ENCODE results near the gene CASP2. TPM values are rescaled to one million over a fixed set of nuclear protein-coding genes. Genes with fewer than 3 reads are reported as not detected.

The CASP2 gene
- total and polyA plus RNA-seq, 2 of the 8 experiments (the other 6 are each of a cell fraction or from before 2014, with no cell fraction given): 23.7 to 35.3 TPM

- Histone ChIP-seq H4K91ac (replicated peaks; ENCODE audit: insufficient read length, low read length) (no peak overlapping the region), H3K27ac (ENCODE audit: low read depth, low read length) (no peak overlapping the region), H3K18ac (ENCODE audit: extremely low read depth, low read length) (no peak overlapping the region), H2BK5ac (ENCODE audit: low read depth, low read length) (no peak overlapping the region), H3K4ac (replicated peaks; ENCODE audit: insufficient read length, low read depth, low read length) (no peak overlapping the region), H3K4me2 (ENCODE audit: insufficient read depth in 1 of 2, low read depth in 2 of 2, low read length in 2 of 2) (no peak overlapping the region), H3K23me2 (ENCODE audit: low read depth, low read length) (peaks cover 2% of the 10 kb centered on the region; the same call in 1 of the 2 replicates), H2BK12ac (ENCODE audit: low read depth, low read length) (no peak overlapping the region), H4K8ac (ENCODE audit: extremely low read depth, insufficient read depth, low read length) (no peak overlapping the region), H2AK5ac (ENCODE audit: low read depth, low read length) (no peak overlapping the region), H3K14ac (ENCODE audit: insufficient read length) (no peak overlapping the region), H2BK20ac (ENCODE audit: low read length) (no peak overlapping the region), H4K20me1 (replicated peaks in 1 of 2; ENCODE audit: control insufficient read depth in 1 of 2, insufficient read depth in 2 of 2, low read length in 2 of 2) (no peaks in the 10 kb centered on the region), H3K23ac (ENCODE audit: insufficient read length) (no peak overlapping the region), H3K36me3 (ENCODE audit: control insufficient read depth in 2 of 4, insufficient read depth in 4 of 4, low read length in 3 of 4) (no peaks in the 10 kb centered on the region), H2BK120ac (replicated peaks; ENCODE audit: low read depth, low read length) (no peak overlapping the region), H3K56ac (replicated peaks; ENCODE audit: insufficient read length, low read depth, low read length) (no peak overlapping the region), H3K79me2 (ENCODE audit: control insufficient read depth in 1 of 2, insufficient read depth in 2 of 2, low read length in 2 of 2) (no peaks in the 10 kb centered on the region), H3K4me1 (replicated peaks in 1 of 4; ENCODE audit: control insufficient read depth in 3 of 4, insufficient read depth in 4 of 4, low read length in 3 of 4) (peaks cover 0 to 4% (median 0%) of the 10 kb centered on the region in 4 experiments; a peak in 2 of 7 replicates), H2AFZ (ENCODE audit: low read length) (no peak overlapping the region), H3K27me3 (replicated peaks in 1 of 4; ENCODE audit: control insufficient read depth in 3 of 4, extremely low read depth in 1 of 4, insufficient read depth in 3 of 4, low read length in 3 of 4) (peaks cover 0 to 3% (median 0%) of the 10 kb centered on the region in 4 experiments; a peak in 3 of 7 replicates), H3K9me3 (ENCODE audit: insufficient read depth in 2 of 2, low read depth in 1 of 2, low read length in 1 of 2) (no peaks in the 10 kb centered on the region), H3K9ac (replicated peaks in 1 of 4; ENCODE audit: extremely low read depth in 1 of 4, low read depth in 3 of 4, low read length in 3 of 4) (no peak overlapping the region), H3K4me3 (ENCODE audit: extremely low read depth in 1 of 4, insufficient read depth in 2 of 4, low read depth in 3 of 4, low read length in 4 of 4) (no peak overlapping the region), H3K79me1 (ENCODE audit: low read depth, low read length) (no peaks in the 10 kb centered on the region), H2BK15ac (ENCODE audit: low read length) (no peak overlapping the region), H4K5ac (ENCODE audit: insufficient read length, low read depth, low read length) (no peak overlapping the region)
- WGBS, 2 experiments (ENCODE audit: extremely low coverage in 1 of 2, insufficient coverage in 1 of 2, insufficient read length in 1 of 2, insufficient replicate concordance in 2 of 2, low coverage in 1 of 2, low lambda C conversion rate in 2 of 2, missing lambda C conversion rate in 1 of 2): 90% methylated on average over 2 of the region's 2 CpGs; no CpG with 5 or more reads in 1 of the 2 experiments
- DNase-seq (ENCODE audit: low read depth in 1 of 2, low spot score in 2 of 2): no peak
- FAIRE-seq: no peak
- ChIA-PET POLR2A (ENCODE audit: partially characterized antibody) (no interaction called here), CTCF (ENCODE audit: partially characterized antibody) (interaction anchor here (1.0 to 1.9 kb wide), 3 partner anchors 10 to 39 kb away, joined by 4 to 10 read pairs (median 4); no protein-coding TSS in a partner anchor)
- no peak for TF ChIP-seq ASH2L (IDR thresholded peaks at IDR 0.05; ENCODE audit: low read length)
- no peak for TF ChIP-seq TAF1 (IDR thresholded peaks at IDR 0.05; ENCODE audit: low read depth, low read length)
- no peak for TF ChIP-seq ZNF274 (IDR thresholded peaks at IDR 0.05; ENCODE audit: borderline replicate concordance, extremely low read depth, low read length)
- TF ChIP-seq, protein P1, sequence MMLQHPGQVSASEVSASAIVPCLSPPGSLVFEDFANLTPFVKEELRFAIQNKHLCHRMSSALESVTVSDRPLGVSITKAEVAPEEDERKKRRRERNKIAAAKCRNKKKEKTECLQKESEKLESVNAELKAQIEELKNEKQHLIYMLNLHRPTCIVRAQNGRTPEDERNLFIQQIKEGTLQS (IDR thresholded peaks at IDR 0.05; ENCODE audit: insufficient read depth, low read depth, low read length): no peak
- TF ChIP-seq BRCA1 (IDR thresholded peaks at IDR 0.05; ENCODE audit: low read depth, low read length): no peak
- TF ChIP-seq CBX5 (IDR thresholded peaks at IDR 0.05; ENCODE audit: low read depth, low read length): no peak
- no peak for TF ChIP-seq SP1 (IDR thresholded peaks at IDR 0.05; ENCODE audit: low read depth, low read length)
- no peak for TF ChIP-seq CHD1 (IDR thresholded peaks at IDR 0.05; ENCODE audit: low read depth, low read length)
- no peak for TF ChIP-seq NANOG (IDR thresholded peaks at IDR 0.05; ENCODE audit: insufficient read depth, low read depth, low read length, poor library complexity, severe bottlenecking)
- TF ChIP-seq HDAC6 (IDR thresholded peaks at IDR 0.05; ENCODE audit: low read depth, low read length): no peak
- TF ChIP-seq TCF12 (IDR thresholded peaks at IDR 0.05; ENCODE audit: low read depth, low read length): no peak
- TF ChIP-seq CBX8 (IDR thresholded peaks at IDR 0.05; ENCODE audit: borderline replicate concordance, low read depth, low read length): no peak
- TF ChIP-seq, protein P2, sequence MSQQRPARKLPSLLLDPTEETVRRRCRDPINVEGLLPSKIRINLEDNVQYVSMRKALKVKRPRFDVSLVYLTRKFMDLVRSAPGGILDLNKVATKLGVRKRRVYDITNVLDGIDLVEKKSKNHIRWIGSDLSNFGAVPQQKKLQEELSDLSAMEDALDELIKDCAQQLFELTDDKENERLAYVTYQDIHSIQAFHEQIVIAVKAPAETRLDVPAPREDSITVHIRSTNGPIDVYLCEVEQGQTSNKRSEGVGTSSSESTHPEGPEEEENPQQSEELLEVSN (IDR thresholded peaks at IDR 0.05): no peak
Observed at GRCh38 chr7:143259765-143260164, 28.4 kb upstream of the CASP2 start.

All from H1 (cell line).